Left hindlimb (tissue), 1 donor: ENCODE results near the gene ALDH16A1.

Source experiments
- DNase-seq: peaks from one replicate; pipeline ENCODE4 v3.0.0-alpha.2; 2018

Gene ALDH16A1

DNA sequence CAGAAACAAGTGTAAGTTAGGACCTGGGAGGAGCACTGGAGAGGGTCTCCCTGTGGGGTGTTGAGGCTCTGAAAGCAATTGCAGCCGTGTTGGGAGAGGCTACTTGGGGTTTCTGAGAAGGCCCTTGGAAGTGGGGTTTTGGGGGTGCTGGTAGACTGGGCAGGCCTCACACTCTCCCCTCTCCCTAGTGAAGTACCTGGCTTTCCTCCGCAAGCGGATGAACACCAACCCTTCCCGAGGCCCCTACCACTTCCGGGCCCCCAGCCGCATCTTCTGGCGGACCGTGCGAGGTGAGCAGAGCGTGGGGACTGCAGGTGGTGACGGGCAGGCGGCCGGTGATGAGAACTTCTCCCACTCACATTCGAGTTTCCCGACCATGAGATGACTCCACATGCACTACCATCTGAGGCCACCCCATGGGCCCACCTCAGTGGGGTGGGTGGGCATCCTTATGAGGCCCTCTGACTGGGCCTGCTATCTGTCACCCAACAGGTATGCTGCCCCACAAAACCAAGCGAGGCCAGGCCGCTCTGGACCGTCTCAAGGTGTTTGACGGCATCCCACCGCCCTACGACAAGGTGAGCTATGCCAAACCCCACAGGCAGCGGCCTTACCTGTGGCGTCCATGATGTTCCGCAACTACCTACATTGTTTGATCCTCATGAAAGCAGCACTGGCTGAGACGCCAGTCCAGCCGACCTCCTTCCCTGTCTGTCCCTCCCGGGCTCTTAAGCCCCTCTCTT lies 37.4 kb downstream of the ALDH16A1 start:
- DNase-seq, result no peak

DNA sequence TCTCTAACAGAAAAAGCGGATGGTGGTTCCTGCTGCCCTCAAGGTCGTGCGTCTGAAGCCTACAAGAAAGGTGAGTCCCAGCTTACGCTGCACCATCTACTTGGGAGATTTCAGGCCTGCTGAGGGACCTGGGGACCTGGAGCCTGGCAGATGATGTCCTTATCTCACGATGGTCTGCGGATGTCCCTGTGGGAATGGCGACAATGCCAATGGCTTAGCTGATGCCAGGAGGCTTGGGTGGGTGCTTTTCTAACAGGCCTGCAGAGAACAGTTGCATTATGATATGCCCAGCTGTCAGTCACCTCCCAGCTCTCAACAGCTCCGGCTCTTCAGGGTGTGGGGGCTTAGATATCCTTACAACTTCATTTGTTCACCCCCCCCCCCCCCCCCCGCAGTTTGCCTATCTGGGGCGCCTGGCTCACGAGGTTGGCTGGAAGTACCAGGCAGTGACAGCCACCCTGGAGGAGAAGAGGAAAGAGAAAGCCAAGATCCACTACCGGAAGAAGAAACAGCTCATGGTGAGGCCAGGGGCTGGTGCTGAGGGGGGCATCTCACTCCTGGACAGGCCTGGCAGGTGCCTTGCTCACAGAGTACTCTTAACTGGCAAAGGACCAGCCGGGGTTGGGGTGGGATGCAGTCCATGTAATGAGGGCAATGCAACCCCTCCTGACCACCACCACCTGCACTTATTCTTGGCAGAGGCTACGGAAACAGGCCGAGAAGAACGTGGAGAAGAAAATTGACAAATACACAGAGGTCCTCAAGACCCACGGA lies 38.2 kb downstream of the ALDH16A1 start:
- no peak for DNase-seq

DNA sequence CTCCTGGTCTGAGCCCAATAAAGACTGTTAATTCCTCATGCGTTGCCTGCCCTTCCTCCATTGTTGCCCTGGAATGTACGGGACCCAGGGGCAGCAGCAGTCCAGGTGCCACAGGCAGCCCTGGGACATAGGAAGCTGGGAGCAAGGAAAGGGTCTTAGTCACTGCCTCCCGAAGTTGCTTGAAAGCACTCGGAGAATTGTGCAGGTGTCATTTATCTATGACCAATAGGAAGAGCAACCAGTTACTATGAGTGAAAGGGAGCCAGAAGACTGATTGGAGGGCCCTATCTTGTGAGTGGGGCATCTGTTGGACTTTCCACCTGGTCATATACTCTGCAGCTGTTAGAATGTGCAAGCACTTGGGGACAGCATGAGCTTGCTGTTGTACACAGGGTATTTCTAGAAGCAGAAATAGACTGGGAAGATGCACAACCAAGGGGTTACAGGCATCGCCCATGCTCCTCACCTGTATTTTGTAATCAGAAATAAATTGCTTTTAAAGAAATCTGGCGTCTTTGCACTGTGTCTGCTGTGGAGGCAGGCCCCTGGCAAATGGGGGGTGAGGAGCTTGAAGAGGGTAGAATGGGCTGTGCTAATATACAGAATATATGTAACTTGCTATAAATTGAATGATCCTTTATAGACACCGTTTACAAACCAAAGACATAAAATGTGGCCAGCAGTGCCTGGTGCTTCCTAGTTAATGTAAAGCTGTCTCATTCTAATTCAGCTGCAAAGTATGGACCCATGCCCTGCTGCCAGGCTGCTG lies 39.0 kb downstream of the ALDH16A1 start:
- DNase-seq, result no peak

DNA sequence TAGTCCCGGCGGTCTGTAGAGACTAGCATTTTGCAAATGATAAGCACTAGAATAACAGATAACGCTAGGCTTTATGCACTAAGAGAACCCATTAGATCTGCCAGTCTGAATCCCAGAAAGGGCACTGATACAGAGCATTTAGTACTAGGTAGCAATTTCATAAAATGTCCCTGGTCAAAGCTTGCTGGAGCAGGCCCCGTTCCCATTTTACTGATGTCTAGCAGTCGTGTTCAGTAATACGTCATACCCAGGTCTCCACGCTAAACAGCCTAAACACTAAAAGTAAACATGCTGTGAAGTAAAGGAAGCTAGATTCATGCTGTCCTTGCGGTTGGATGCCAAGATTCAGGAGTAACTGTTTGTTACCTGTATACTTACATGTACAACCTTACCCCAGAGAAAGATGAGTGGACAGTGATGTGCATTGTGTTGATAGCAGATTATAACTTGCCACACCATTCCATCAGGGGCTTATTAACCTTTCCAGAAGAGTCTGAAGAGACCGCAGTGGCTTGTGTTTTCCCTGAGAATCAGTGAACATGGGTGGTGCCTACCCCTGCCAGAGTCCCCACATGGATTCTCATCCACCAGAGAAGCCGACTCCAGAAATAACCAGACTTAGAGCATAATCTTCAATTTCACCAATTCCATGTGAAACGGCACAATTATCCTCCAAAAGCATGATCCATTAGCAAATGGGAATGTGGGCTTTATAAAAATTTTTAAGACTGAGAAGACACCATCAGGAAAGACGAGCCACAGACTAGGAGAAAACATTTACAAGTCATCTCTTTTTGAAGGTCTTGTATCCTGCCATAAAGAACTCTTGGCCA lies 39.8 kb downstream of the ALDH16A1 start:
- DNase-seq, result no peak

DNA sequence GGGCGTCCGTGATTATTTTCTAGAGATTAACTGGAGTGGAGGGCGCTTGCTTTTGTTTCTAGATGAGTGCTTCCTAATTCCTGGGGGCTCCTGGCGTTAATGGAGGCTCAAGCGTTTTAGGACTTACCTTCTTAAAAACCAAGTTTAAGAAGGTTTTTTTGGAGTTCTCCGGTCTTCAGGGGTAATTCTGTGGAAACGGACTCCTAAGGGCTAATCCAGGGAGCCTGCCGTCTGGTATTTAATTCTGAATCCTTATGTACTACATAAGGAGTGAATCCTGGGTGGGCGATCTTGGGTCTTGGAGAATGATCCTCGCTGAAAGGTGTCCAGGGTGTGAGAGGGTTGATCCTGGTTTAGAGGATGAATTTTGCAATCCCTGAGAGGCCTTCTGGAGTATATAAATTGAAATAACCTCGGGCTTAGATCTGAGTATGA lies 43.6 kb downstream of the ALDH16A1 start:
- DNase-seq, result no peak

DNA sequence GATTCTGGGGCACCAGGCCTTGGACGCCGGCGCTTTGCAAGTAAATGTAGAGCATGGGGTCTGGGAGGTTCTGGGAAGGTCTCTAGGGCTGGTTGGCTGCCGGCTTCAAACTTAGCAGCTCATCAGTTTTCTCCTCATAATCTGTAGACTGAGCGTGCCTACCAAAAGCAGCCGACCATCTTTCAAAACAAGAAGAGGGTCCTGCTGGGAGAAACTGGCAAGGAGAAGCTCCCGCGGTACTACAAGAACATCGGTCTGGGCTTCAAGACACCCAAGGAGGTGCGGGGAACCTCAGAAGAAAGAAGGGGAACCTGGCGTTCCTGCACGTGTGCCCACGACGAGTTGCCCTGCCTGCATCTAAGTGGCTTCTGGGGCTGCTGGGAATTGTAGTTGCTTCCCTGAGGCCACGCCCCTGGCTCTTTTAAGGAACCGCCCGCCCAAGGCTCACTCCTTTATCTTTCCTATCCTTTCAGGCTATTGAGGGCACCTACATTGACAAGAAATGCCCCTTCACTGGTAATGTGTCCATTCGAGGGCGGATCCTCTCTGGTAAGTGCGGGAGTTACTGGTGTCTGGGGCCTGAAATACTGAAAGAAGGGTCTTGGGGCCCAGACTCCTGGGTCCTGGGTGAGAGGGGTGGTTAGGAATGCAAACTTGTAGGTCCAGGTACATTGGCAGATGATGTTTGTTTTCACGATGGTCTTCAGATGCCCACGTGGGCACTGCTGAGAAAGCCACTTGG lies 44.2 kb downstream of the ALDH16A1 start:
- DNase-seq, result no peak

DNA sequence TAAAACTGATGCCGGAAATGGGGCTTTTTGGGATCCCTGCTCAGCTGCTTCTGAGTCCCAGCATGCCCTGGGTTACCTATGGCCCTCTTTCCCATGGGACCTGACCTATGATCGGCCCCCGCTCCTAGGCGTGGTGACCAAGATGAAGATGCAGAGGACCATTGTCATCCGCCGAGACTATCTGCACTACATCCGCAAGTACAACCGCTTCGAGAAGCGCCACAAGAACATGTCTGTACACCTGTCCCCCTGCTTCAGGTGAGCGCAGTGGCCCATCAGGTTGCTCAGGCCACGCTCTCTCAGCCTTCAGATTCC lies 44.7 kb downstream of the ALDH16A1 start:
- no peak for DNase-seq

DNA sequence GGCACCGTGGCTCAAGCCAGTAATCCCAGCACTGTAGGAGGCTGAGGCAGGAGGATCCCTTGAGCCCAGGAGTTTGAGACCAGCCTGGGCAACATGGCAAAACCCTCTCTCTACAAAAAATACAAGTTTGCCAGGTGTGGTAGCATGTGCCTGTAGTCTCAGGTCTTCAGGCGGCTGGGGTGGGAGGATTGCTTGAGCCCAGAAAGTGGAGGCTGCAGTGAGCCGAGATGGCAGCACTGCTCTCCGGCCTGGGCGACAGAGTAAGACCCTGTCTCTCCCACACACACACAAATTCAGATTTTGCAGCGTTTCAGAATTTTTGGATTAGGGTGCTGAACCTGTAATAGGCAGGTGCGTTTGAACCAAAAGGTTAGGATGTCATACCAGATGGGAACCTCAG lies 45.5 kb downstream of the ALDH16A1 start:
- DNase-seq, result no peak

DNA sequence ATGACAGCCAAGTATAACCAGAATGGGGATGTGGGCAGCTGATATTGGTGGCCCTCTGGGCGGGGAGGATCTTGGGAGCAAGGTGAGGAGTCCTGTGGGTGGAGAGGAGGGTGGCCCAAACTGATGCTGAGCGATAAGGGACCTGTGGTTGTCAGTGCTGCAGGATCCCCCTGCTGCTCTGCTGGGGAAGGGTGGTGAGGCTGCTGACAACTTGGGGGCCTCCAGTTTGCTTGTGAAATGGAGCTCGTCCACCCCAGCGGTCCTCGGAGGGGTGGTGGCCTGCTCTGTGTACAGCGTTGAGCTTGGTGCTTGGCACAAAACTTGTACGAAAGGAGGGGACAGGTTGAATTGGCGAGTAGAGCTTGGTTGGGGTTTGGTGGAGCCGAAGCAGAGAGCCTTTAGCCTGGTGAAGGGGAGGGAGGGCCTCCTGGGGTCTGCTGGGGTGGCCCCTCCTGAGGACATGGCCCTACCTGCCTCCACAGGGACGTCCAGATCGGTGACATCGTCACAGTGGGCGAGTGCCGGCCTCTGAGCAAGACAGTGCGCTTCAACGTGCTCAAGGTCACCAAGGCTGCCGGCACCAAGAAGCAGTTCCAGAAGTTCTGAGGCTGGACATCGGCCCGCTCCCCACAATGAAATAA lies 46.1 kb downstream of the ALDH16A1 start:
- no peak for DNase-seq

DNA sequence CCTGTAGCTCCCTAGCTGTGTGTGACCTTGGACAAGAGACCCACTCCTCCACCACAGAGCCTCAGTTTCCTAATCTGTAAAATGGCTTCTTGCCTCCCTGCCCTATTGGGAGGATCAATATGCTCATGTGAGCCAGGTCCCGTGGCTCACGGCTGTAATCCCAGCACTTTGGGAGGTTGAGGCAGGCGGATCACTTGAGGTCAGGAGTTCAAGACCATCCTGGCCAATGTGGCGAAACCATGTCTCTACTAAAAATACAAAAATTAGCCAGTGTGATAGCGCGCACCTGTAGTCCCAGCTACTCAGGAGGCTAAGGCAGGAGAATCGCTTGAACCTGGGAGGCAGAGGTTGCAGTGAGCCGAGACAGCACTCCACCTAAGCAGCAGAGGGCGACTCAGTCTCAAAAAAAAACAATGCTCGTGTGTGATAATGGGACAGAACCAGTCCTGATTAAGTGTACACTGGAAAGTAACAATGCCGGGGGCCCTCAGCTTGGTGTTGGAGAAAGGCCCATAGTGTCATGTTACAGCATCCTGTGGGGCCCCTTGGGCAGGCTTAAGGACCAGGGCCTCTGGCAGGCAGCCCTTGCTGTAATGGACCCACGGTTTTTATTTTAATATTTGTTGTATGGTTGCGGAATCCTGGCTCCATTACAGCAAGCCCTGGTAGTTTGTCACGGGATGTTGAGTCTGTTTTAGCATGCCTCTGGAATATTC lies 50.0 kb downstream of the ALDH16A1 start:
- peak; percentile 73 for DNase-seq

DNA sequence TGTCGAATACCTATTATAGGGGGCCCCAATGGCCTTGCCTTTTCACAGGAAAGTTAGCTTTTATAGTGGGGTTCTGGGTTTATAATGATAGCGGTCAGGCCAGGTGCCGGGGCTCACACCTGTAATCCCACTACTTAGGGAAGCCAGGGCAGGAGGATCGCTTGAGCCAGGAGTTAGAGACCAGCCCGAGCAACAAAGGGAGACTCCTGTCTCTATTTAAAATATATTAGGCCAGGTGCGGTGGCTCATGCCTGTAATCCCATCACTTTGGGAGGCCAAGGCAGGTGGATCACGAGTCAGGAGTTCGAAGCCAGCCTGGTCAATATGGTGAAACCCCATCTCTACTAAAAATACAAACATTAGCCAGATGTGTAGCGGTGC lies 50.5 kb downstream of the ALDH16A1 start:
- no peak for DNase-seq

DNA sequence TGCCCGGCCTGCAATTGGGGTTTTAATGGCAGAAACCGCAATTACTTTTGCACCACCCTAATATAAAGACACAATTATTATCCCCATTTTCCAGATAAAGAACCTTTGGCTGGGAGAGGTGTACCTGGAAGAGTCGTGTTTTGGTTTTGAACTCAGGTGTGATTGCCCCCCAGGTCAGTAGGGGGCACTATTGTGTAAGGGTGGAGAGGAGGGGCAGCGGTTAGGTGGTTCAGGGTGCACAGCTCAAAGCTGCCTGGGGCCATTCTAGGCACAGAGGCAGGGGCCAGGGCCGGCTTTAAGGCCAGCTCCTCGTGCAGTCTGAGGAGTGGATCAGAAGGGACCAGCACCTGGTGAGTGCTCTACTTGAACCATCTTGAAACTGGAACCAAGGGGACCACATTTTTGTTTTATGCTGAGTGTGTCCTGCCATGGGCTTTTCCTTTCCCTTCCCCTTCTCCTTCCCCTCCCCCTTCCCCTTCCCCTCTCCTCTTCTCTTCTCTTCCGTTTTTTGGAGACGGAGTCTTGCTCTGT lies 53.6 kb downstream of the ALDH16A1 start:
- no peak for DNase-seq

DNA sequence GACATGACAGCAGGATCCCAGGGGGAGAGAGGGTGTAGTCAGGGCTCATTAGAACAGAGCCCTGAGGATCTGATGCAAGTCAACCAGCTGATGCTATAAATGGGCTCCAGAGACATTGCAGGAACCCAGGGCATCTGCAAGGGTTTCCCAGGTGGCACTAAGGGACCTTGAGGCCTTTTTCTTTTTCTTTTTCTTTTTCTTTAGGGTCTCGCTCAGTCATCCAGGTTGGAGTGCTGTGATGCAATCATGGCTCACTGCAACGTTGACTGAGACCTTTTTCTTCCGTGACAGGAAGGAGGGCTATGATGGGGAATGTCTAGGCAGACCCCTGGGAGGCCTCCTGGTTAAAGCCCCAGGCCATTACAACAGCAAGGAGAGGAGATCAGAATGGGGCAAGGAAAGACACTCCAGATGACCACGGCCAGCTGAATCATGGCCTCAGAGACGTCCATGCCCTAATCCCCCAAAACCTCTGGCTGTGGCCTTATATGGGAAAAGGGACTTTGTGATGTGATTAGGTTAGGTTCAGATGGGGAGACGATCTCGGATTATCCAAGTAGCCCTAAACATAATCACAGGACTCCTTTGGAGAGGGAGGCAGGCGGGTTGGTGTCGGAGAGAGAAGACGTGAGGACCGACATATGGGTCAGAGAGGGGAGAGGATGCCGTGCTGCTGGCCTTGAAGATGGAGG lies 54.9 kb downstream of the ALDH16A1 start:
- no peak for DNase-seq

DNA sequence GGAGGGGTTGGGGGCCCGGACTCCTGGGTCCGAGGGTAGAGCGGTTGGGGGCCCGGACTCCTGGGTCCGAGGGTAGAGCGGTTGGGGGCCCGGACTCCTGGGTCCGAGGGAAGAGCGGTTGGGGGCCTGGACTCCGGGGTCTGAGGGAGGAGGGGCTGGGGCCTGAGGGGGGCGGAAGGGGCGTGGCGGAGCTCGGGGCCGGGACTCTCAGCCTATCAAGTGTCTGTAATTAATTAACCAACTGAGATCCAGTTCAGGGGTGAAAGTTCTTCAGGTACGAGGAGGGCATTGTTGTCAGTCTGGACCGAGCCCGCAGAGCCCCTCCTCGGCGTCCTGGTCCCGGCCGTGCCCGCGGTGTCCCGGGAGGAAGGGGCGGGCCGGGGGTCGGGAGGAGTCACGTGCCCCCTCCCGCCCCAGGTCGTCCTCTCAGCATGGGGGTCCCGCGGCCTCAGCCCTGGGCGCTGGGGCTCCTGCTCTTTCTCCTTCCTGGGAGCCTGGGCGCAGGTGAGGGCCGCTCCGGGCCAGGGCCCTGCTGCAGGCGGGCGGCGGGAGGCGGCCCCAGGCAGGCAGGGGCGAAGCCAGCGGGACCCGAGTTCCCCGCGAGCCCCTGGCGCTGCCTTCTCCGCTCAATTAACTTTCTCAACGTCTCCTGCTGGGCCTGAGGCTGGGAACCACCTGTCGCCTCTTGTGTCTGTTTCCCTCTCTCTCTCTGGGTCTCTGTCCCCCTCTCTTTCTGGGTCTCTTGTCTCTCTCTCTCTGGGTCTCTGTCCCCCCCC lies 60.1 kb downstream of the ALDH16A1 start:
- peak; percentile 83 for DNase-seq

DNA sequence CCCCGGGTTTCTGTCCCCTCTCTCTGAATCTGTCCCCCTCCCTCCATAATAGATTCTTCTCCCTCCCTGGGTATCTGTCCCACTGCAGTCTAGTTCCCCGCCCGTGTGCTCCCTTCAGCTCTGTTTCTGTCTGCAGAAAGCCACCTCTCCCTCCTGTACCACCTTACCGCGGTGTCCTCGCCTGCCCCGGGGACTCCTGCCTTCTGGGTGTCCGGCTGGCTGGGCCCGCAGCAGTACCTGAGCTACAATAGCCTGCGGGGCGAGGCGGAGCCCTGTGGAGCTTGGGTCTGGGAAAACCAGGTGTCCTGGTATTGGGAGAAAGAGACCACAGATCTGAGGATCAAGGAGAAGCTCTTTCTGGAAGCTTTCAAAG lies 60.7 kb downstream of the ALDH16A1 start:
- no peak for DNase-seq

DNA sequence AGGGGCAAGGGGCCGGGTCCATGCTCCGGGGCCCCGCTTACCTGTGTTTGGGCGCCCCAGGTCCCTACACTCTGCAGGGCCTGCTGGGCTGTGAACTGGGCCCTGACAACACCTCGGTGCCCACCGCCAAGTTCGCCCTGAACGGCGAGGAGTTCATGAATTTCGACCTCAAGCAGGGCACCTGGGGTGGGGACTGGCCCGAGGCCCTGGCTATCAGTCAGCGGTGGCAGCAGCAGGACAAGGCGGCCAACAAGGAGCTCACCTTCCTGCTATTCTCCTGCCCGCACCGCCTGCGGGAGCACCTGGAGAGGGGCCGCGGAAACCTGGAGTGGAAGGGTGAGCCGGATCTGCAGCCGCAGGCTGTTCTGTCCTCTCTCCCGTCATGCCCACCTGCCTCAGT lies 61.1 kb downstream of the ALDH16A1 start:
- no peak for DNase-seq

DNA sequence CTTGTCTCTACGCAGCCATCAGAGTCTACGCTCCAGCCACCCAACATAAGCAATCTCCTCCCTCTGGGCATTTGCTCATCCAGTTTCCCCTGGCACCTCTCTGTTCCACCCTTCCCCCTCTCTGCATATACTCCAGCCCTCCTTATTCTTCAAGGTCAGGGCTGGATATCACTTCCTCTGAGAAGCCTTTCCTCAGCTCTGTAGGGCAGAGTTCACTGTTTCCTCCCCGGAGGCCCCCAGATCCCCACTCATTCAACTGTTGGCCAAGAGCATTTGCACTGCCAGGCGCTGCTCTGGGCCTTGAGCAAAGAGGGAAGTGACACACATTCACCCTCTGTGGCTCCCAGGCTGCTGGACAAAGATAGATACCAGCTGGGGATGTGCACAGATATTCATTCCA lies 62.7 kb downstream of the ALDH16A1 start:
- DNase-seq, result no peak

DNA sequence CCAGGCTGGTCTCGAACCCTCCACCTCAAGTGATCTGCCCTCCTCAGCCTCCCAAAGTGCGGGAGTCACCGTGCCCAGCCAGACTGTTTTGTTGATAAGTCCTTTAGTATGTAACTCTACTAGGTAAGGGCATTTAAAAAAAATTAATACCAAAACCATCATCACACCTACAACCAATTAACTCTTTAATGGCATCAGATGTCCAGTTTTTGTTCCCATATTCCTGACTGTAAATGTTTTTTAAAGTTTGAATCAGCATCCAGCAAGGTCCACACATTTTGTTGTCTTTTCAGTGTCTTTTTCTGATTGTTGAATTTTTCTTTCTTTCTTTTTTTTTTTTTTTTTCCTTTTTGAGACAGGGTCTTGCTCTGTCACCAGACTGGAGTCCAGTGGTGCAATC lies 65.0 kb downstream of the ALDH16A1 start:
- DNase-seq, result no peak
